ENCODE results near the gene VASH2. TPM values are rescaled to one million over a fixed set of nuclear protein-coding genes. Genes with fewer than 3 reads are reported as not detected.

The VASH2 gene
- total and polyA plus RNA-seq, 2 experiments from 2014 or later, result 0.06 TPM; not detected in 1

DNA sequence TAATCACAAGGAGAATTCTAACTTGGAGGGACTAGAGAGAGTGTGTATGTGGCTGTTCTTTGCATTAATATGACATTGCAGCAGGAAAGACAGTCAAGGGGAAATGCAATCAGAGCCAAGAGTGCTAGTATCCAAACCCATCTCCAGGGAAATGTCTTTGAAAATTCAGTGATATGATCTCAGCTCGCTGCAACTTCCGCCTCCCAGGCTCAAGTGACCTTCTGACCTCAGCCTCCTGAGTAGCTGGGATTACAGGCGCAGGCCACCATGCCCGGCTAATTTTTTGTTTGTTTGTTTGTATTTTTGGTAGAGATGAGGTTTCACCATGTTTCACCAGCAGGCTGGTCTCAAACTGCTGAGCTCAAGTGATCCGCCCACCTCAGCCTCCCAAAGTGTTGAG, 16.3 kb downstream of the VASH2 start:
- no peak overlapping the region for H3K27ac ChIP-seq
- no peak for DNase-seq
- H3K27me3 ChIP-seq (replicated peaks; ENCODE audit: insufficient read depth), result peaks cover 21% of the 10 kb centered on the region
- H3K4me2 ChIP-seq (ENCODE audit: unreplicated experiment), result no peak overlapping the region
- no peak for TF ChIP-seq EZH2phosphoT487 (IDR thresholded peaks at IDR 0.05; ENCODE audit: insufficient read depth, low read depth)
- TF ChIP-seq EZH2 (IDR thresholded peaks at IDR 0.05; ENCODE audit: insufficient read depth, poor library complexity, severe bottlenecking), result no peak
- H3K79me2 ChIP-seq (ENCODE audit: insufficient read depth), result no peaks in the 10 kb centered on the region
- H3K4me1 ChIP-seq (ENCODE audit: insufficient read depth), result no peaks in the 10 kb centered on the region
- no peak overlapping the region for H3K4me3 ChIP-seq
- 76 to 78% methylated on average over 5 of the region's 5 CpGs for WGBS, 2 experiments (ENCODE audit: low coverage in 1 of 2, low lambda C conversion rate in 2 of 2, missing lambda C conversion rate in 2 of 2)
- no peaks in the 10 kb centered on the region for H3K36me3 ChIP-seq (ENCODE audit: low read depth)
- in situ Hi-C loops (cut with MboI), result no loop called here
- H3K9me3 ChIP-seq (ENCODE audit: low read depth), result no peaks in the 10 kb centered on the region
- no peak overlapping the region for H2AFZ ChIP-seq
- no peaks in the 10 kb centered on the region for H4K20me1 ChIP-seq (ENCODE audit: insufficient read depth)
- no peak overlapping the region for H3K9ac ChIP-seq
- no peaks in the 10 kb centered on the region for H3F3A ChIP-seq (ENCODE audit: insufficient read depth)
- H3K9me2 ChIP-seq (ENCODE audit: insufficient read depth), result no peaks in the 10 kb centered on the region

DNA sequence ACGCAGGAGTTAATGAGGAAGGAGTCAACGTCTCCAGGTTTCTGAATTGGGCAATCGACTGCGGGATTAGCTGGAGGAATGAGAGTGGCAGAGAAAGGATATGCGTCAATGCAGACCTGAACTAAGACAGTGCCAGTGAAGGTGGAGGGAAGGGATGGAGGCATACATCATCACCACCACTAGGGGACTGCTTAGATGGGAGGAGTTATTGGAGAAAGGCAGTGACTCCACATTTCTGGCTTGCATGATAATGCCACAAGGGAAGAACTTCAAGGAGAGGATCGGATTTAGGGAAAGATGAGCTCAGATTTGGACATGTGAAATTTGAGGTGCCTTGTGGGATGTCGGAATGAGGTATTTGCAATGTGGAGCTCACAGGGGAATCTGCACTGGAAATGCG, 17.5 kb downstream of the VASH2 start:
- no peaks in the 10 kb centered on the region for H3K9me3 ChIP-seq (ENCODE audit: low read depth)
- no peak for TF ChIP-seq EZH2 (IDR thresholded peaks at IDR 0.05; ENCODE audit: insufficient read depth, poor library complexity, severe bottlenecking)
- no peak for TF ChIP-seq EZH2phosphoT487 (IDR thresholded peaks at IDR 0.05; ENCODE audit: insufficient read depth, low read depth)
- H3K36me3 ChIP-seq (ENCODE audit: low read depth), result no peaks in the 10 kb centered on the region
- peak; percentile 64 for DNase-seq
- peaks cover 27% of the 10 kb centered on the region for H3K27me3 ChIP-seq (replicated peaks; ENCODE audit: insufficient read depth)
- WGBS, 2 experiments (ENCODE audit: low coverage in 1 of 2, low lambda C conversion rate in 2 of 2, missing lambda C conversion rate in 2 of 2), result 78 to 81% methylated on average over 8 of the region's 8 CpGs
- H3K9me2 ChIP-seq (ENCODE audit: insufficient read depth), result no peaks in the 10 kb centered on the region
- no peak overlapping the region for H3K9ac ChIP-seq
- no peaks in the 10 kb centered on the region for H3K4me1 ChIP-seq (ENCODE audit: insufficient read depth)
- H3F3A ChIP-seq (ENCODE audit: insufficient read depth), result no peaks in the 10 kb centered on the region
- in situ Hi-C loops (cut with MboI), result no loop called here
- no peak overlapping the region for H3K4me2 ChIP-seq (ENCODE audit: unreplicated experiment)
- no peak overlapping the region for H3K4me3 ChIP-seq
- no peak overlapping the region for H3K27ac ChIP-seq
- no peaks in the 10 kb centered on the region for H3K79me2 ChIP-seq (ENCODE audit: insufficient read depth)
- H2AFZ ChIP-seq, result no peak overlapping the region
- H4K20me1 ChIP-seq (ENCODE audit: insufficient read depth), result no peaks in the 10 kb centered on the region

DNA sequence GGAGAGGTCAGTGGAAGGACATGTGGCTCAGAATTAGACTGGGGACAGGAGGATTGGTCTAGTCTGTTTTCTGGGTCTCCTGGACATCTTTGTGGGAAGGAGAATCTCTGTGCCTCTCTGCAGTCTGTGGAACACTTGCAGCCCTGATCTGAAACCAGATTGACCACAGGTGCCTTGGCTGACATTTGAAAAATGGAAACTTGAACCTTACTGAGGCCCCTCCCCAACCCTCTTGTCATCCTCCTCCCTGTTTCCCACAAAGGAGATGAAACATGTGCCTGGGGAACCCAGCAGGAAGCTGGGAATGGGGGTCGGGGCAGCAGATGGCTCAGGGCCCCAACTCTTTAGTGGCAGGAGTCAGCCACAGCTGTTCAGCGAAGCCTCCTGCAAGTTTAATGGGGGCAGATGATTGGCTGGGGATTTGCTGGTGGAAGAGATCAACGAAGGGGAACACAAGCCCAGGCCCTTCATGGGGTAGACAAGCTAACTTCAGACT, 18.1 kb downstream of the VASH2 start:
- Histone ChIP-seq H3K9me3 (ENCODE audit: low read depth) (no peaks in the 10 kb centered on the region), H3K4me3 (no peak overlapping the region), H3K9me2 (ENCODE audit: insufficient read depth) (no peaks in the 10 kb centered on the region), H3K4me2 (ENCODE audit: unreplicated experiment) (no peak overlapping the region), H3K9ac (no peak overlapping the region), H2AFZ (no peak overlapping the region), H3F3A (ENCODE audit: insufficient read depth) (no peaks in the 10 kb centered on the region), H3K27ac (no peak overlapping the region), H3K4me1 (ENCODE audit: insufficient read depth) (no peaks in the 10 kb centered on the region), H3K36me3 (ENCODE audit: low read depth) (no peaks in the 10 kb centered on the region), H3K79me2 (ENCODE audit: insufficient read depth) (no peaks in the 10 kb centered on the region), H4K20me1 (ENCODE audit: insufficient read depth) (no peaks in the 10 kb centered on the region), H3K27me3 (replicated peaks; ENCODE audit: insufficient read depth) (peaks cover 26% of the 10 kb centered on the region; the same call in 1 of the 2 replicates)
- DNase-seq, result no peak
- 48 to 54% methylated on average over 3 of the region's 3 CpGs for WGBS, 2 experiments (ENCODE audit: low coverage in 1 of 2, low lambda C conversion rate in 2 of 2, missing lambda C conversion rate in 2 of 2)
- in situ Hi-C loops (cut with MboI), result no loop called here
- TF ChIP-seq EZH2 (IDR thresholded peaks at IDR 0.05; ENCODE audit: insufficient read depth, poor library complexity, severe bottlenecking) (no peak), EZH2phosphoT487 (IDR thresholded peaks at IDR 0.05; ENCODE audit: insufficient read depth, low read depth) (no peak)

DNA sequence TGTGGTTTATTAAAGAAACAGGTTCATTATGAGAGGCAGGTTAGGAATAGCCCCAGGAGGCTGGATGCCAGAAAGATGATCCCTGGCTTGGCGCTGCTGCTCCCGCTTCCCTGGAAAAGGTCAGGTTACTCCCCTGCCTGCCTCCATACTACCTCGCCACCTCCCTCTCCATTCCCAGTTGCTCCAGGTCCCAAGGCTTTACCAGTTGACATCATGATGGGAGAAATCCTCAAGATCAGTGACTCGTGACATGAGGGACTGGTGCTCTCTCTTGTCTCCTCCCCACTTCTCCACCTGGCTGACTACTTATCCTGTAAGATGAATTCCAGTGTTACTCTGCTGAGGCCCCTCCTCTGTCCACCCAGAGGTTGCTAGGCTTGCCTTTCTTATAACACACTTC, 19.7 kb downstream of the VASH2 start:
- Histone ChIP-seq H3K9ac (no peak overlapping the region), H3K79me2 (ENCODE audit: insufficient read depth) (no peaks in the 10 kb centered on the region), H2AFZ (no peak overlapping the region), H3K27ac (no peak overlapping the region), H3K36me3 (ENCODE audit: low read depth) (no peaks in the 10 kb centered on the region), H3K4me1 (ENCODE audit: insufficient read depth) (no peaks in the 10 kb centered on the region), H3K27me3 (replicated peaks; ENCODE audit: insufficient read depth) (peaks cover 18% of the 10 kb centered on the region; the same call in 1 of the 2 replicates), H3F3A (ENCODE audit: insufficient read depth) (no peaks in the 10 kb centered on the region), H3K4me2 (ENCODE audit: unreplicated experiment) (no peak overlapping the region), H4K20me1 (ENCODE audit: insufficient read depth) (no peaks in the 10 kb centered on the region), H3K9me3 (ENCODE audit: low read depth) (no peaks in the 10 kb centered on the region), H3K9me2 (ENCODE audit: insufficient read depth) (no peaks in the 10 kb centered on the region), H3K4me3 (no peak overlapping the region)
- no peak for TF ChIP-seq EZH2 (IDR thresholded peaks at IDR 0.05; ENCODE audit: insufficient read depth, poor library complexity, severe bottlenecking)
- TF ChIP-seq EZH2phosphoT487 (IDR thresholded peaks at IDR 0.05; ENCODE audit: insufficient read depth, low read depth), result no peak
- WGBS, 2 experiments (ENCODE audit: low coverage in 1 of 2, low lambda C conversion rate in 2 of 2, missing lambda C conversion rate in 2 of 2), result 68 to 71% methylated on average over 4 of the region's 4 CpGs
- DNase-seq, result no peak
- in situ Hi-C loops (cut with MboI), result no loop called here

DNA sequence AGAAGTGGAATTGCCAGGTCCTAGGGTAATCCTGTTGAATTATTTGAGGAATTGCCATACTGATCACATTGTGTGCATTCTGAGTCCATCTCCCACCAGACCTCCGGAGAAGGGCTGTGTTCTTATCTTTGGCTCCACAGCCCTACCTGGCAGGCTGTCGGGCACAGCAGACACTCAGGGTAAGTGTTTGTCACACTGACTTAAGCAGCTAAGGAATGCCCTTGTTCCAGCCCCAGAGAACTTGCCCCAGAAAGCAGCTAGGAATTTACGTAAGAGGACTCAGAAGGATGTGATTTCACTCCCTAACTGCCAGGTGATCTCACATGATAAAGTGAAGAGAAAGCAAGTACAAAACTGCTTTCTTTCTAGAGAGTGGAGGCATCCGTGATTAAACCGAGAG, 21.0 kb downstream of the VASH2 start:
- Histone ChIP-seq H3K9me3 (ENCODE audit: low read depth) (no peaks in the 10 kb centered on the region), H3K36me3 (ENCODE audit: low read depth) (no peaks in the 10 kb centered on the region), H3K27ac (no peak overlapping the region), H3K27me3 (replicated peaks; ENCODE audit: insufficient read depth) (peaks cover 18% of the 10 kb centered on the region; the same call in 1 of the 2 replicates), H4K20me1 (ENCODE audit: insufficient read depth) (no peaks in the 10 kb centered on the region), H3K4me1 (ENCODE audit: insufficient read depth) (no peaks in the 10 kb centered on the region), H3K4me3 (no peak overlapping the region), H3K9ac (no peak overlapping the region), H3K4me2 (ENCODE audit: unreplicated experiment) (no peak overlapping the region), H2AFZ (no peak overlapping the region), H3K79me2 (ENCODE audit: insufficient read depth) (no peaks in the 10 kb centered on the region), H3K9me2 (ENCODE audit: insufficient read depth) (no peaks in the 10 kb centered on the region), H3F3A (ENCODE audit: insufficient read depth) (no peaks in the 10 kb centered on the region)
- TF ChIP-seq EZH2phosphoT487 (IDR thresholded peaks at IDR 0.05; ENCODE audit: insufficient read depth, low read depth) (no peak), EZH2 (IDR thresholded peaks at IDR 0.05; ENCODE audit: insufficient read depth, poor library complexity, severe bottlenecking) (no peak)
- in situ Hi-C loops (cut with MboI), result no loop called here
- DNase-seq, result no peak
- 75 to 82% methylated on average over 5 of the region's 5 CpGs for WGBS, 2 experiments (ENCODE audit: low coverage in 1 of 2, low lambda C conversion rate in 2 of 2, missing lambda C conversion rate in 2 of 2)

Measured in GM23248 (cell line).